SJCRH30 (cell line): ENCODE data around the gene CCDC12. TPM values are rescaled to one million over a fixed set of nuclear protein-coding genes. Genes with fewer than 3 reads are reported as not detected.
A peak's percentile ranks its signal among the peaks of the same experiment; 100 is the strongest.

Experiments
- DNase-seq, 2 experiments: peaks; one replicate each; pipeline ENCODE4 v3.0.0-alpha.2; 2015 to 2020
- H3K27ac ChIP-seq: fragments of 250-450 bp; sonication (Bioruptor Pico); 2 replicates; pipeline ENCODE4 v1.5.1; 2020; ENCODE audit warnings: mild to moderate bottlenecking, moderate library complexity
- H3K27me3 ChIP-seq: fragments of 250-450 bp; sonication (Bioruptor Pico); 2 replicates; pipeline ENCODE4 v1.5.1; 2020; ENCODE audit warnings: mild to moderate bottlenecking, moderate library complexity
- H3K36me3 ChIP-seq: fragments of 250-450 bp; sonication (Bioruptor Pico); 2 replicates; pipeline ENCODE4 v1.5.1; 2020; ENCODE audit warnings: mild to moderate bottlenecking, moderate library complexity
- H3K4me1 ChIP-seq: fragments of 250-450 bp; sonication (Bioruptor Pico); 2 replicates; pipeline ENCODE4 v1.5.1; 2020; ENCODE audit warnings: mild to moderate bottlenecking, moderate library complexity
- H3K4me3 ChIP-seq: fragments of 250-450 bp; sonication (Bioruptor Pico); 2 replicates; pipeline ENCODE4 v1.5.1; 2020; ENCODE audit warnings: mild to moderate bottlenecking, moderate library complexity
- H3K9me3 ChIP-seq: fragments of 250-450 bp; sonication (Bioruptor Pico); replicated peaks from 2 replicates; pipeline ENCODE4 v1.5.1; 2020; ENCODE audit warnings: mild to moderate bottlenecking, moderate library complexity
- total RNA-seq: library from RNA; depleted of rRNA; stranded (reverse); fragments of >200 nt; shearing (Covaris generic); gene quantifications from 2 replicates; pipeline ENCODE4 v1.2.3, GENCODE V29; 2014

The CCDC12 gene
- total RNA-seq, 1 experiment from 2014 or later = 37.8 TPM

GRCh38 chr3:46906471-46907058, 70.0 kb downstream of the CCDC12 start:
- H3K4me1 ChIP-seq = peaks cover 7% of the 10 kb centered on the region
- no peak overlapping the region for H3K4me3 ChIP-seq
- no peaks in the 10 kb centered on the region for H3K9me3 ChIP-seq
- H3K27me3 ChIP-seq = peaks cover 3% of the 10 kb centered on the region; the same call in 1 of the 2 replicates
- H3K36me3 ChIP-seq = no peaks in the 10 kb centered on the region
- H3K27ac ChIP-seq = no peak overlapping the region
- no peak for DNase-seq

GRCh38 chr3:46905661-46906451, 70.7 kb downstream of the CCDC12 start:
- no peaks in the 10 kb centered on the region for H3K9me3 ChIP-seq
- no peak overlapping the region for H3K4me3 ChIP-seq
- DNase-seq = no peak
- H3K27ac ChIP-seq = no peak overlapping the region
- peaks cover 7% of the 10 kb centered on the region for H3K4me1 ChIP-seq
- no peaks in the 10 kb centered on the region for H3K36me3 ChIP-seq
- peaks cover 3% of the 10 kb centered on the region; the same call in 1 of the 2 replicates for H3K27me3 ChIP-seq

- DNase-seq = no peak
- H3K4me1 ChIP-seq = peaks cover 7% of the 10 kb centered on the region
- H3K4me3 ChIP-seq = no peak overlapping the region
- peaks cover 3% of the 10 kb centered on the region; the same call in 1 of the 2 replicates for H3K27me3 ChIP-seq
- H3K36me3 ChIP-seq = no peaks in the 10 kb centered on the region
- H3K27ac ChIP-seq = no peak overlapping the region
- H3K9me3 ChIP-seq = no peaks in the 10 kb centered on the region
Observed at GRCh38 chr3:46905213-46905560, 71.4 kb downstream of the CCDC12 start.

DNA sequence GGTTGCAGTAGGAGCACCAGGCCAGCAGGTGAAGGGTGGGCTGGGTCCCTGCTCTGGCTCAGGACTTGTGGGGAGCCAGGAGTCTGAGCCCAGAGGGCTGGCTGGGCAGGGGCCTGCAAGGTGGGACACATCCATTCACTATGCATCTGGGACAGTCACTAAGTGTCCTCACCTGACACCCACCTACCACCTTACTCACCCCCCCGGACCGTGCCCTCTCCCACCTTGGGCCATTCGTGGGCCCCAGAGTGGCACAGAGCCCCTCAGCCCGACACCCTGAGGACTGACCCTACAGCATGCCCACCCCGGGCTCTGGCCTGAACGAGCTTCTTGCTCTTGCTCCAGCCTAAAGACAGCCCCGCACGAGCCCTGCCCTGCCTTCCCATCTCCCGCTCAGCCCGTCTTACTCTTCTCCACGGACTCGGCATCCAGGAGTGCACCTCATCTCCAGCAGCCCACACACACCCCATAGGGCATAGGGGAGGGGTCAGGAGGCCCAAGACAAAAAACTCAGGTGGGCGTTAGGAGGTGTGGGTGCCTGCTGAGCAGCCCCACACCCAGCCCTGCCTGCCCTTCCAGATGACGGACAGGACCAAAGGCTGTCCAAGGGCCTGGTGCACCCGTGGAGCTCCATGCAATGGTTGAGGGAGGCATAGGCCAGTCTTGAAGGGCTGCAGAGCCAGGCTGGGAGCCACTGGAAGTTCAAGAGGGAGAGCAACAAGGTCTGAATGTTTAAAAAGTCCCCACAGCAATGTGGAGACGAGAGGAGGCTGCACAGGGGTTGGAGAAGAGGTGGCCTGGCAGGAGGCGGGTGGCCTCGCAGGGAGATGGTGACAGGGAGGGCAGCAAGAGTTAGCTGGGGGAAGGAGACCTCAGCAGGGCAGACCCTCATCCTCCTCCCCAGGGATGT, 72.0 kb downstream of the CCDC12 start:
- Histone ChIP-seq H3K4me3 (no peak overlapping the region), H3K27ac (no peak overlapping the region), H3K9me3 (no peaks in the 10 kb centered on the region), H3K4me1 (peaks cover 9% of the 10 kb centered on the region; the same call in 1 of the 2 replicates), H3K36me3 (no peaks in the 10 kb centered on the region), H3K27me3 (peaks cover 3% of the 10 kb centered on the region; the same call in 1 of the 2 replicates)
- no peak for DNase-seq

DNA sequence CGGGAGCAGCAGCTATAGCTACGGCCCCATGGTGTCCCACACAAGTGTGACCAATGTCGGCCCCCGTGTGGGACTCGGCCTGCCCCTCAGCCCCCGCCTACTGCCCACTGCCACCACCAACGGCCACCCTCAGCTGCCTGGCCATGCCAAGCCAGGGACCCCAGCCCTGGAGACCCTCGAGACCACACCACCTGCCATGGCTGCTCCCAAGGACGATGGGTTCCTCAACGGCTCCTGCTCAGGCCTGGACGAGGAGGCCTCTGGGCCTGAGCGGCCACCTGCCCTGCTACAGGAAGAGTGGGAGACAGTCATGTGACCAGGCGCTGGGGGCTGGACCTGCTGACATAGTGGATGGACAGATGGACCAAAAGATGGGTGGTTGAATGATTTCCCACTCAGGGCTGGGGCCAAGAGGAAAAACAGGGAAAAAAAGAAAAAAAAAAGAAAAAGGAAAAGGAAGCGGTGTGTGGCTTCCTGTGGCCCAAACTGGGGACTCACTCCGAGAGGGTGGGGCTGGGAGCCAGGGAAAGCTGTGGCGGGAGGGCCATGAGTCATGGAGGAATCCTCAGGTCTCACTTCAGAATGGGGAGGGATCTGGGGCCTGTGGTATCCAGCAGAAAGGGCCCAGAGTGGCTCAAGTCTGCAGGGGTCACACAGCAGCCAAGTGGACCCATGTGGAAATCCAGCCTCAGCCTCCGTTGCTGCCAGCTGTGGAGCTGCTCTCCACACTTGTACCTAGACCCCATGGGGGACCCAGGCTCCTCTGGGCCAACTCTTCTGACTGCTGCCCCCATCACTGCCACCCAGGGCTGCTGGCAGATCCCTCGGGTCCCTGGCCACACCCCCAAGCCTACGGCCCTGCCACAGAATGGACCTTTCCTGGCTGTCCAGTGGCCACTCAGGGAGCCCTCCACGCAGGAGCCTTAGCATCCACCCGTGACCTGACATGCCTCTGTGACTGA, 72.9 kb downstream of the CCDC12 start:
- DNase-seq = no peak
- peaks cover 3% of the 10 kb centered on the region; the same call in 1 of the 2 replicates for H3K27me3 ChIP-seq

DNA sequence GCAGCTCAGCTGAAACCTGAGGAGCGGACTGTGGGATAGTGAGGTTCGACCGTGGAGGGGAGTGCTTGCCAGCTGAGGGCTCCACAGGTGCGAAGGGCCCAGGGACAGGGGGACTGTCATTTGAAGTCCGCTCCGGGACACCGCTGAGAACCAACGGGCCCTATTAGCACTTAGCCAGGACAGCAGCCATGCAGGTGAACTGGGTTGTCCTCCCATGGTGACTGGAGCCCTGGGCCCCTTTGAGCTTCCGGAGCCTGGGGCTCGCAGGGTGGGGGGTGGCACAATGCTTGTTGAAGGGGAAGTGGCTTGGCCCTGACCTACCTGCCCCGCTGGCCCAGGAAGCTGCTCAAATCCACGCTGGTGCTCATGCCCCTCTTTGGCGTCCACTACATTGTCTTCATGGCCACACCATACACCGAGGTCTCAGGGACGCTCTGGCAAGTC, 74.3 kb downstream of the CCDC12 start:
- DNase-seq = no peak

More for the DNA sequence above, 72.9 kb downstream of the CCDC12 start:
- Histone ChIP-seq H3K36me3 (no peaks in the 10 kb centered on the region), H3K9me3 (no peaks in the 10 kb centered on the region), H3K27ac (no peak overlapping the region), H3K4me1 (peaks cover 6% of the 10 kb centered on the region; the same call in 1 of the 2 replicates), H3K4me3 (no peak overlapping the region)

DNA sequence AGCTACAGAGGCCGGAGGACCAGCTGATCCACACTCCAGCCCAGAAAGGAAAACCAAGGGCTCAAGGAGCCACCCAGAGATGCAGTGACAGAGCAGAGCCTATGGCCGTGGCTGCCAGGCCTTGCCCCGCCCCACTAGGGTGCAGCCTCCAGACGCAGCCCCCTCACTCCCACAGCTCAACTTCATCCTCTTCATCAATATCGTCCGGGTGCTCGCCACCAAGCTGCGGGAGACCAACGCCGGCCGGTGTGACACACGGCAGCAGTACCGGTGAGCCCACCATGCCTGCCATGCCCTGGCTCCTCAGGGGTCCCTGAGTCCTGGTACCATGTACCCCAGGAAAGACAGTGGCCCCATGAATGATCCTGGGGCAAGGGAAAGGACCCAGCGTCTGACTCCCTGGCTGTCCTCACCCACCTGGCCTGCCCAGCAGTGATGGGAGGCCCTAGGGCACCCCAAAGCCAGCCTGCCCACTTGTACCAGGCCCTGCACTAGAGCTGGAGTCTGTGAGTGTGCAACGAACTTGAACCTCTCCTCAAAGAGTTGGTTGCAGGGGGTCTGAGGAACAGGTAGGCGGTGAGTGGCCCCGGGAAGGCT, 74.9 kb downstream of the CCDC12 start:
- no peaks in the 10 kb centered on the region for H3K27me3 ChIP-seq

More for the DNA sequence above, 74.3 kb downstream of the CCDC12 start:
- Histone ChIP-seq H3K4me3 (no peak overlapping the region), H3K36me3 (no peaks in the 10 kb centered on the region), H3K27me3 (peaks cover under 1% of the 10 kb centered on the region; the same call in 1 of the 2 replicates), H3K27ac (no peak overlapping the region), H3K9me3 (no peaks in the 10 kb centered on the region), H3K4me1 (peaks cover 6% of the 10 kb centered on the region; the same call in 1 of the 2 replicates)

DNA sequence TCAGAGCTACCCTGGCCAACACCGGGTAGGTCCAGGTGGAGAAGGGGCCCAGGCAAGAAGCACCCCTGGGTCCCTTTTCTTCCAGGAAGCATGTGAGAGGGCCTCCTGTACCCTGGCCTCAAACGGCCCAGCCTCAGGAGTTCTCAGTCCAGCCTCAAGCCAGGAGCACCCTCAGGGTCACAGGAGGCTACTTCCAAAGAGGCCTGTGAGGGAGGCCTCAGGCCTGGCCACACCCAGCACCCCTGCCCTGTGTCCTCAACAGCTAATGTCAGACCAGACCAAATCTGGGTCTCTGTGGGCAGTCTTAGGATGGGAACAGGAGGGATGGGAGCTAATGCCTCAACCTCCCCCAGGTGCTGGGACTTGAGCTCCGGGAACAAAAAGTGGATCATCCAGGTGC, 75.5 kb downstream of the CCDC12 start:
- no peaks in the 10 kb centered on the region for H3K27me3 ChIP-seq
- H3K9me3 ChIP-seq = no peaks in the 10 kb centered on the region
- no peak overlapping the region for H3K27ac ChIP-seq
- no peak for DNase-seq
- no peaks in the 10 kb centered on the region for H3K36me3 ChIP-seq
- H3K4me1 ChIP-seq = peaks cover 6% of the 10 kb centered on the region; the same call in 1 of the 2 replicates
- no peak overlapping the region for H3K4me3 ChIP-seq

More for the DNA sequence above, 74.9 kb downstream of the CCDC12 start:
- H3K4me1 ChIP-seq = peaks cover 6% of the 10 kb centered on the region; the same call in 1 of the 2 replicates
- no peak overlapping the region for H3K4me3 ChIP-seq
- no peaks in the 10 kb centered on the region for H3K9me3 ChIP-seq
- no peak for DNase-seq
- no peaks in the 10 kb centered on the region for H3K36me3 ChIP-seq
- H3K27ac ChIP-seq = no peak overlapping the region

GRCh38 chr3:46900356-46900755, 76.2 kb downstream of the CCDC12 start:
- H3K4me3 ChIP-seq = no peak overlapping the region
- H3K27ac ChIP-seq = no peak overlapping the region
- DNase-seq = no peak
- no peaks in the 10 kb centered on the region for H3K27me3 ChIP-seq
- H3K4me1 ChIP-seq = peaks cover 6% of the 10 kb centered on the region; the same call in 1 of the 2 replicates
- H3K9me3 ChIP-seq = no peaks in the 10 kb centered on the region
- H3K36me3 ChIP-seq = no peaks in the 10 kb centered on the region

GRCh38 chr3:46900007-46900292, 76.6 kb downstream of the CCDC12 start:
- peak overlapping the region; percentile 66 for H3K4me3 ChIP-seq
- peaks cover 6% of the 10 kb centered on the region; the same call in 1 of the 2 replicates for H3K4me1 ChIP-seq
- H3K27ac ChIP-seq = no peak overlapping the region
- no peaks in the 10 kb centered on the region for H3K9me3 ChIP-seq
- H3K27me3 ChIP-seq = no peaks in the 10 kb centered on the region
- H3K36me3 ChIP-seq = no peaks in the 10 kb centered on the region
- peak; percentile 38 to 57 for DNase-seq

GRCh38 chr3:46899151-46900006, 77.2 kb downstream of the CCDC12 start:
- peak overlapping the region; percentile 56 for H3K27ac ChIP-seq
- DNase-seq = peak; percentile 56 to 59
- H3K36me3 ChIP-seq = no peaks in the 10 kb centered on the region
- peak overlapping the region; percentile 66 for H3K4me3 ChIP-seq
- H3K9me3 ChIP-seq = no peaks in the 10 kb centered on the region
- H3K27me3 ChIP-seq = no peaks in the 10 kb centered on the region
- peaks cover 6% of the 10 kb centered on the region; the same call in 1 of the 2 replicates for H3K4me1 ChIP-seq

- no peaks in the 10 kb centered on the region for H3K36me3 ChIP-seq
- no peaks in the 10 kb centered on the region for H3K27me3 ChIP-seq
- no peaks in the 10 kb centered on the region for H3K9me3 ChIP-seq
- H3K4me3 ChIP-seq = peak overlapping the region; percentile 66
- peak; percentile 82 to 87 for DNase-seq
- H3K4me1 ChIP-seq = peaks cover 6% of the 10 kb centered on the region; the same call in 1 of the 2 replicates
- H3K27ac ChIP-seq = peak overlapping the region; percentile 56
Observed at GRCh38 chr3:46898321-46899150, 78.0 kb downstream of the CCDC12 start.
